ENCODE data around the gene FRYL. TPM values are rescaled to one million over a fixed set of nuclear protein-coding genes. Genes with fewer than 3 reads are reported as not detected.

Gene FRYL
- total and polyA plus RNA-seq, 2 donors (not counting 1 experiment from before 2014, with no cell fraction given), result 20.3 to 61.4 TPM

- H3K4me3 ChIP-seq (replicated peaks in 1 of 4; ENCODE audit: control extremely low read depth in 1 of 4, insufficient read depth in 1 of 4, low read depth in 3 of 4, low read length in 4 of 4), result no peak overlapping the region
- H3K36me3 ChIP-seq (ENCODE audit: control insufficient read depth, insufficient read depth, low read length), result no peaks in the 10 kb centered on the region
- TF ChIP-seq, protein P1, sequence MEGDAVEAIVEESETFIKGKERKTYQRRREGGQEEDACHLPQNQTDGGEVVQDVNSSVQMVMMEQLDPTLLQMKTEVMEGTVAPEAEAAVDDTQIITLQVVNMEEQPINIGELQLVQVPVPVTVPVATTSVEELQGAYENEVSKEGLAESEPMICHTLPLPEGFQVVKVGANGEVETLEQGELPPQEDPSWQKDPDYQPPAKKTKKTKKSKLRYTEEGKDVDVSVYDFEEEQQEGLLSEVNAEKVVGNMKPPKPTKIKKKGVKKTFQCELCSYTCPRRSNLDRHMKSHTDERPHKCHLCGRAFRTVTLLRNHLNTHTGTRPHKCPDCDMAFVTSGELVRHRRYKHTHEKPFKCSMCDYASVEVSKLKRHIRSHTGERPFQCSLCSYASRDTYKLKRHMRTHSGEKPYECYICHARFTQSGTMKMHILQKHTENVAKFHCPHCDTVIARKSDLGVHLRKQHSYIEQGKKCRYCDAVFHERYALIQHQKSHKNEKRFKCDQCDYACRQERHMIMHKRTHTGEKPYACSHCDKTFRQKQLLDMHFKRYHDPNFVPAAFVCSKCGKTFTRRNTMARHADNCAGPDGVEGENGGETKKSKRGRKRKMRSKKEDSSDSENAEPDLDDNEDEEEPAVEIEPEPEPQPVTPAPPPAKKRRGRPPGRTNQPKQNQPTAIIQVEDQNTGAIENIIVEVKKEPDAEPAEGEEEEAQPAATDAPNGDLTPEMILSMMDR (conservative IDR thresholded peaks at IDR 0.05 in 1 of 2, IDR thresholded peaks at IDR 0.05 in 1 of 2; ENCODE audit: low read depth in 1 of 2, low read length in 2 of 2), result no peak
- no peak for TF ChIP-seq EZH2 (IDR thresholded peaks at IDR 0.05; ENCODE audit: low read length, missing control alignments)
- H3K4me2 ChIP-seq (ENCODE audit: extremely low read depth, insufficient read depth, low read length), result no peak overlapping the region
- DNase-seq (ENCODE audit: low read depth in 2 of 2), result no peak
- no peak overlapping the region for H3K9ac ChIP-seq (ENCODE audit: insufficient read depth, low read length)
- H2AFZ ChIP-seq (ENCODE audit: low read length), result no peak overlapping the region
- no peaks in the 10 kb centered on the region for H4K20me1 ChIP-seq (ENCODE audit: control insufficient read depth, extremely low read depth, insufficient read depth, low read length)
- no peaks in the 10 kb centered on the region for H3K9me3 ChIP-seq (ENCODE audit: control insufficient read depth, insufficient read depth, low read depth, low read length)
- H3K4me1 ChIP-seq (ENCODE audit: control insufficient read depth, extremely low read depth, insufficient read depth, low read length), result no peaks in the 10 kb centered on the region
- H3K79me2 ChIP-seq (ENCODE audit: control insufficient read depth, insufficient read depth, low read length), result no peaks in the 10 kb centered on the region
- H3K27ac ChIP-seq (ENCODE audit: insufficient read depth, low read length), result no peak overlapping the region
- peaks cover 4% of the 10 kb centered on the region for H3K27me3 ChIP-seq (ENCODE audit: control insufficient read depth, insufficient read depth, low read length)
Observed at GRCh38 chr4:48813964-48814363, 33.9 kb upstream of the FRYL start.

GRCh38 chr4:48812866-48813265 lies 32.8 kb upstream of the FRYL start:
- TF ChIP-seq, protein P1 (conservative IDR thresholded peaks at IDR 0.05 in 1 of 2, IDR thresholded peaks at IDR 0.05 in 1 of 2; ENCODE audit: low read depth in 1 of 2, low read length in 2 of 2), result no peak
- TF ChIP-seq EZH2 (IDR thresholded peaks at IDR 0.05; ENCODE audit: low read length, missing control alignments), result no peak
- Histone ChIP-seq H3K36me3 (ENCODE audit: control insufficient read depth, insufficient read depth, low read length) (no peaks in the 10 kb centered on the region), H3K79me2 (ENCODE audit: control insufficient read depth, insufficient read depth, low read length) (no peaks in the 10 kb centered on the region), H3K9ac (ENCODE audit: insufficient read depth, low read length) (no peak overlapping the region), H3K27me3 (ENCODE audit: control insufficient read depth, insufficient read depth, low read length) (peaks cover 4% of the 10 kb centered on the region), H3K4me2 (ENCODE audit: extremely low read depth, insufficient read depth, low read length) (no peak overlapping the region), H3K4me3 (replicated peaks in 1 of 4; ENCODE audit: control extremely low read depth in 1 of 4, insufficient read depth in 1 of 4, low read depth in 3 of 4, low read length in 4 of 4) (no peak overlapping the region), H4K20me1 (ENCODE audit: control insufficient read depth, extremely low read depth, insufficient read depth, low read length) (no peaks in the 10 kb centered on the region), H2AFZ (ENCODE audit: low read length) (no peak overlapping the region), H3K9me3 (ENCODE audit: control insufficient read depth, insufficient read depth, low read depth, low read length) (no peaks in the 10 kb centered on the region), H3K4me1 (ENCODE audit: control insufficient read depth, extremely low read depth, insufficient read depth, low read length) (no peaks in the 10 kb centered on the region), H3K27ac (ENCODE audit: insufficient read depth, low read length) (no peak overlapping the region)
- no peak for DNase-seq (ENCODE audit: low read depth in 2 of 2)

DNA sequence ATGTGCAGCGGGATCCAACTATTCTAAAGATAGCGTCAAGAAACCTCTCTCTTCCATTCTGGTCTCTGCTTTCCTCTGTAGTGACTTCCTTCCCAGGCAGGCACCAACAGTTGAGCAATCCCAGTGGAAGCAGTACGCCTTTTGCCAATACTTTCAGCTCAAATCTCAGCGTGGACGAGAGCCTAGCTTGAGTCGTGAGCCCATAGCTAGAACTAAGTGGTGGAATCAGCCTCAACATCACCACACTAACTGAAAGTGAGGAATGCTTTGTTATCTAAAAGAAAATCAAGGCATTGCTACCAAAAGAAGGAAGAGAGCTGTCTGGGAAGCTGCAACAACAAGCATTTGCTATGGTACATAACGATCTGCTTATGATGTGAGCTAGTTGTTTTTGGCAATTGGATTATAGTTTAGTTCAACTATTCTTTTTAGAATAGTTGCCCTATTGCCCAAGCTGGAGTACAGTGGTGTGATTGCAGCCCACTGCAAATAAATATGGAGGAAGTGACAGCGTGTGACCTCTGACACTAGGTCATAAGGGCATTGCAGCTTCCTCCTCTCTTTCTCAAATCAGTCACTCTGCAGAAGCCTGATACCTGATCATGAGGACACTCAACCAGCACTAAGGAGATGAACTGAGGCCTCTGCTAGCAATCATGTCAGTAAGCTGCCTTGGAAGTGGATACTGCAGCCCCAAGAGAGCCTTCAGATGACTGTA lies 24.7 kb upstream of the FRYL start:
- no peaks in the 10 kb centered on the region for H3K27me3 ChIP-seq (ENCODE audit: control insufficient read depth, insufficient read depth, low read length)
- no peak overlapping the region for H3K4me3 ChIP-seq (replicated peaks in 1 of 4; ENCODE audit: control extremely low read depth in 1 of 4, insufficient read depth in 1 of 4, low read depth in 3 of 4, low read length in 4 of 4)
- no peak overlapping the region for H3K9ac ChIP-seq (ENCODE audit: insufficient read depth, low read length)
- H3K79me2 ChIP-seq (ENCODE audit: control insufficient read depth, insufficient read depth, low read length), result no peaks in the 10 kb centered on the region
- peak overlapping the region; percentile 66 for H3K4me2 ChIP-seq (ENCODE audit: extremely low read depth, insufficient read depth, low read length)
- H3K27ac ChIP-seq (ENCODE audit: insufficient read depth, low read length), result no peak overlapping the region
- H2AFZ ChIP-seq (ENCODE audit: low read length), result peak overlapping the region; percentile 97
- no peaks in the 10 kb centered on the region for H3K36me3 ChIP-seq (ENCODE audit: control insufficient read depth, insufficient read depth, low read length)
- peak in 1 of 2 donors; percentile 51 for DNase-seq (ENCODE audit: low read depth in 2 of 2)
- H3K4me1 ChIP-seq (ENCODE audit: control insufficient read depth, extremely low read depth, insufficient read depth, low read length), result no peaks in the 10 kb centered on the region
- no peaks in the 10 kb centered on the region for H3K9me3 ChIP-seq (ENCODE audit: control insufficient read depth, insufficient read depth, low read depth, low read length)
- TF ChIP-seq, protein P1 (conservative IDR thresholded peaks at IDR 0.05 in 1 of 2, IDR thresholded peaks at IDR 0.05 in 1 of 2; ENCODE audit: low read depth in 1 of 2, low read length in 2 of 2), result no peak
- TF ChIP-seq EZH2 (IDR thresholded peaks at IDR 0.05; ENCODE audit: low read length, missing control alignments), result no peak
- H4K20me1 ChIP-seq (ENCODE audit: control insufficient read depth, extremely low read depth, insufficient read depth, low read length), result no peaks in the 10 kb centered on the region

All from fibroblast of lung (primary cell).